Measurements from ENCODE around the gene STPG2. TPM values are rescaled to one million over a fixed set of nuclear protein-coding genes. Genes with fewer than 3 reads are reported as not detected.

Gene STPG2
- total and polyA plus RNA-seq, 5 donors, result 0.26 to 0.74 (median 0.40) TPM; not detected in 2

DNA sequence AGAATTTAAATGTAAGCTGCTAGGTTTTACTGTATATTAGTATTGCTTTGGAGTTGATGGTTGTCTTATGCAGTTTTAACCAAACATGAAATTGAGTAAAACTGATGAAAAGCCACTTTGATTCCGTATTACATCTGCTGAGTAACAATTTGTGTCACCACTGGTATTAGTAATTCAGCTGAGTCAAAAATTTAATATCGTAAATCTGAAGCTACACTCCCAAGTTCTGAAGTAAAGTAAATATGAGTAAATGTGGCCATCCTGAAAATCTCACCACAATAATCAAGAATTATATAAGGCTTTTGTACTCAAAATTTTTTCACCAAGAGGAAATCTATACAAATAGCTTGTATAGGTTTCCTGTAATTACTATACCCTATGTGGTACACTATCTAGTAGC lies 142.3 kb downstream of the STPG2 start:
- no peak for DNase-seq
- Histone ChIP-seq H3K9me3 (ENCODE audit: control insufficient read depth, low read length) (no peaks in the 10 kb centered on the region), H3K4me3 (ENCODE audit: low read length) (no peak overlapping the region), H3K27ac (ENCODE audit: low read length) (no peak overlapping the region), H3K27me3 (ENCODE audit: control insufficient read depth, insufficient read depth) (no peaks in the 10 kb centered on the region), H3K4me1 (ENCODE audit: control insufficient read depth, insufficient read depth, low read length) (no peaks in the 10 kb centered on the region)
- no peak for ATAC-seq
- intact Hi-C loops (cut with DNase I), result no loop called here
- WGBS, result 84% methylated on average over 2 of the region's 2 CpGs

DNA sequence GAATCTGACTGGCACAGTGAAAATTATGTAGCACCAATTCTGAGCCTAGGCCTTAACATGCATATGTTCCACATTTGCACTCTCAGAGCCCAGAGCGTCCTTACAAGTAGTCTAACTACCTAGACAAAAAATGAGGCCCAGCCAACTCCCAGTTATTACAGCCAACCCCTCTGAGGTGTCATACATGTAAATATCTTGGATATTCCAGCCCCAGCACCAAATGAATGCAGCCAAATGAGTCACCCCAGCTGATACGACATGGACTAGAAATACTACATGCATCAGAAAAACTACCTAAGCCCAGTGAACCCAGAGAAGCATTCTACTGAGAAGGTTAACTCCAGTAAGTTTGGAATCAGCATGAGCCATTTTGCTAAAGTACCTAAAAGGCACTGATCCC lies 145.1 kb downstream of the STPG2 start:
- intact Hi-C loops (cut with DNase I), result no loop called here

DNA sequence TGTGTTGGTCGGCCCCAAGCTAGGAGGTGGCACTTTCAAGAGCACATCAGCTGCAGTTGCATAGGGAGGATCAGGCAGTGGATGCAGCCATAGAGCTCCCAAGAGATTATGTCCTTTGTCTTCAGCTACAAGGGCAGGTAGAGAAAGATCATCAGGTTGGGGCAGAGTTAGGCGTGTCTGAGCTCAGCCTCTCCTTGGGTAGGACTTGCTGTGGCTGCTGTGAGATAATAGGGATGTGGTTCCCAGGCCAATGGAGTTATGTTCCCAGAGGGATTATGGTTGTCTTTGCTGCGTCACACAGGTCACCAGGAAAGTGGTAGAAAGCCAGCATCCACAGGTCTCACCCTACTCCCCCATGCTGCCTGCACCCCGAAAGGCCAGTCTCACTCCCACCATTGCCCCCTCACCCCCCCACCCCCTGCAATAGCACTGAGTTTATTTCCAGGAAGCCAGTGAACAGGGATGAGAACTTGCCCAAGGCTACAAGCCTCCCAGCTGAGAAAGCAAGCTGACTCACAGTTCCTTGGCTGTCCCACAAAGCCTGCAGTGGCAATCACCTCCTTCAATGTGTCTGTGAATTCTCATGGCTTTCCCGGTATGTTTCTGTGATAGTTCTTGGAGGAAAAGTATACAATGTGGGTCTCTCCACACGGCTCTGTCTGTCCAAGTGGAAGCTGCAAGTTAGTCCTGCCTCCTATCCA lies 148.4 kb downstream of the STPG2 start:
- Histone ChIP-seq H3K27me3 (ENCODE audit: control insufficient read depth, insufficient read depth) (no peaks in the 10 kb centered on the region), H3K9me3 (ENCODE audit: control insufficient read depth, low read length) (no peaks in the 10 kb centered on the region), H3K4me1 (ENCODE audit: control insufficient read depth, insufficient read depth, low read length) (no peaks in the 10 kb centered on the region), H3K4me3 (ENCODE audit: low read length) (no peak overlapping the region), H3K27ac (ENCODE audit: low read length) (no peak overlapping the region)
- DNase-seq, result no peak
- WGBS, result 85% methylated on average over 6 of the region's 6 CpGs
- ATAC-seq, result no peak
- intact Hi-C loops (cut with DNase I), result no loop called here

More for the DNA sequence above, 145.1 kb downstream of the STPG2 start:
- WGBS, result 76% methylated on average over 2 of the region's 2 CpGs
- ATAC-seq (no peak), DNase-seq (no peak)
- Histone ChIP-seq H3K9me3 (ENCODE audit: control insufficient read depth, low read length) (no peaks in the 10 kb centered on the region), H3K4me1 (ENCODE audit: control insufficient read depth, insufficient read depth, low read length) (no peaks in the 10 kb centered on the region), H3K27ac (ENCODE audit: low read length) (no peak overlapping the region), H3K4me3 (ENCODE audit: low read length) (no peak overlapping the region), H3K27me3 (ENCODE audit: control insufficient read depth, insufficient read depth) (no peaks in the 10 kb centered on the region)

DNA sequence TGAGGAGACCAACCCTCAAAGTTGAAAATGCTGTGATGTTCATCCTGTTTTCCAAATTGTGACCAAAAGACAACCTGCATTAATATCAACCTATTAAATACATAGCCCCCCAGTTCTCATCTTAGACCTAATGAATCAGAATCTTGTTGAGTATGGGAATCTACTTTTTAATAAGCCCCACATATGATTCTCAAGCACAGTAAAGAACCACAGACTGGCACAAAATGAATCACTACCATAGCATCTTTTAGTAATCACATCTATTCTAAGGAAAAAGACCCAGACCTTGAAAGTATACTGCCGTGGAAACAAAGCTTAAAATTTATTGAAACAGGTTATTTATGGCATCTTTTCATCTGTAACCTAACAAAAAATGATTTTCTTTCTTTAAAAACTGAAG lies 152.9 kb downstream of the STPG2 start:
- WGBS, result 68% methylated on average over 1 of the region's 1 CpG
- Histone ChIP-seq H3K27me3 (ENCODE audit: control insufficient read depth, insufficient read depth) (no peaks in the 10 kb centered on the region), H3K9me3 (ENCODE audit: control insufficient read depth, low read length) (no peaks in the 10 kb centered on the region), H3K27ac (ENCODE audit: low read length) (no peak overlapping the region), H3K4me1 (ENCODE audit: control insufficient read depth, insufficient read depth, low read length) (no peaks in the 10 kb centered on the region), H3K4me3 (ENCODE audit: low read length) (no peak overlapping the region)
- no peak for ATAC-seq
- intact Hi-C loops (cut with DNase I), result no loop called here
- no peak for DNase-seq

DNA sequence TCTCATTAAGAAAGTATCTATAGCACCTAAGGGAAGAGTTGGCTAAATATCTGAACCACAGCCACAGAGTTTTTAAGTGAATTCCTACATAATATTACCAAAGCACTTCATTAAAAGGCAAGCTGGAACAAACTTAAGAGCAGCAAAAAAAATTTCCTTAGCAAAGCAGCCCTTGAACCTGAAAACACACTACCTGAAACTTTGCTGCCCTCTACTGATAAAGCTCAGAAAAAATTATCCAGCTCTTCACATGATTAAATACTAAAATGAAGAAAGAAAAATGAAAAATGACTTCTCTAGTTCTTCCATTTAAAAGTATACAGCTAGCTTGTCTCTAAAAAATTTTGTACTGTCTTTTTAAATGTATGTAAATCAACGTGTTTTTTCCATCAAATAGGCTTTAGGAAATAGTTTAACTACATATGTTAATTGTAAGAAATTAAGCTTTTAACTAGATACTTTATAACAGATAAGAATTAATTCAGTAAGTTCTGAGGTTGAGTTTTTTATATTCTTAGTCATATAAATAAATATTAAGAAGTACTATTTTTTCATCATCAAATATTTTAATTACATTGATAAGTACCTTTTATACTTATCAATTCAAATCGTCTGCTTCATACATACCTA lies 156.1 kb downstream of the STPG2 start:
- ATAC-seq (no peak), DNase-seq (no peak)
- WGBS, result 38% methylated on average over 2 of the region's 2 CpGs
- H3K9me3 ChIP-seq (ENCODE audit: control insufficient read depth, low read length), result no peaks in the 10 kb centered on the region
- no peak overlapping the region for H3K27ac ChIP-seq (ENCODE audit: low read length)
- no peaks in the 10 kb centered on the region for H3K27me3 ChIP-seq (ENCODE audit: control insufficient read depth, insufficient read depth)
- H3K4me3 ChIP-seq (ENCODE audit: low read length), result no peak overlapping the region
- no peaks in the 10 kb centered on the region for H3K4me1 ChIP-seq (ENCODE audit: control insufficient read depth, insufficient read depth, low read length)
- intact Hi-C loops (cut with DNase I), result no loop called here

DNA sequence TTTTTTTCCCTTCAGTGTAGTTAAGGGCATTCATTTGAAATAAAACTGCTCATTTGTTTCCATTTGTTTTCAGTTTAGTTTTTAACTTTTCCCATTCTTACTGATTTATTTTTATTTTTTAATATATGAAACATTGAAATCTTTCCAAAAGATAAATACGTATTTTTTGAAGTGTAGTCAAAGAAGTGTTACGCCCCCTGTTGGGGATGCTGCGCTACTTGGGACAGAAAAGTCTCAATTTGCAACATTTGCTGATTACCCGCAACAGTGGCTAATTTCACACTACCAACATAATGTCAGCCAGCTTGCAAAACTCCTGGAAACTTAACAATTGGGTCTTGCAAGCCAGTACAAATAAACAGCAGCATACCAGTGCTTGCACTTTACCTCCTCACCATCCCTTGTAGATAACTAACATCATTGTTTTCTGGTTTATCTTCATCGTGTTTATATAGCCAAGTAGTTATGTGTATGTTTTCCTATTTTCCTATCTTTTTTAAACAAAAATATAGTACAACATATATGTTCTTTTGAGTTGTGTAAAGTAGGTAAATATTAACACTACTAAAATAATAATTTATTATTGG lies 158.6 kb downstream of the STPG2 start:
- Histone ChIP-seq H3K27ac (ENCODE audit: low read length) (no peak overlapping the region), H3K9me3 (ENCODE audit: control insufficient read depth, low read length) (no peaks in the 10 kb centered on the region), H3K4me3 (ENCODE audit: low read length) (no peak overlapping the region), H3K27me3 (ENCODE audit: control insufficient read depth, insufficient read depth) (no peaks in the 10 kb centered on the region), H3K4me1 (ENCODE audit: control insufficient read depth, insufficient read depth, low read length) (no peaks in the 10 kb centered on the region)
- DNase-seq (no peak), ATAC-seq (no peak)
- WGBS, result 65% methylated on average over 5 of the region's 5 CpGs
- intact Hi-C loops (cut with DNase I), result no loop called here

DNA sequence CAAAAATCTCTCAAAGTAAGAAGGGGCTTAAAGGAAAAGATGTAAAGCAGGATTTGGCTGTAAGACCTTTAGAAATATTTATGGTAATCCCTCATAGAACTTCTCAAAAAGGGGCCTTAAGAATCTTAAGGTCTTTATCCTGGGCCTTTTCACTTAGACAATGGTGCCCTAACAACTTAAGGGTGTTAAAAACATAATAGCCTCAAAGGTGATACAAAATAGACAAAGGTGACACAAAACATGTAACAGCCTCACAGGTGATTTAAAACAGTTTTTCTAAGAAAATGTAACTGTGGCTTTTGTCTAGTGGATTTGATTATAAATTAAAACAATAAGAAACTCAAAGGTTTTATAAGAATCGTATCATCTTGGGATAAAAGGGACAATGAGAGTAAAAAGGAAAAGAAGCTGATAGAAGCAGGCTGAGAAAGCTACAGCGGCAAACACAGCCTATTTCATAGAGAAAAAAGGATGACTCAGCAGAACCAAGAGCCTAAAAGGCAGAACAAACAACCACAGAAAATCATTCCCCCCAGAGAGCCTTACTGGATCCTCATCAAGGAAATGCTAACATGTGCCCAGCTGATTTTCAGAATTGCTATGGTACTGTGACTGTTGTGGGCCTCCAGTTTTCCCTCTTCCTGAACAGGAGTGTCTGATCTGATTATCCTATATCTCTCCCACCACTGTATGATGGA lies 164.3 kb downstream of the STPG2 start:
- intact Hi-C loops (cut with DNase I), result no loop called here
- 88% methylated on average over 2 of the region's 2 CpGs for WGBS
- no peak overlapping the region for H3K27ac ChIP-seq (ENCODE audit: low read length)
- H3K9me3 ChIP-seq (ENCODE audit: control insufficient read depth, low read length), result no peaks in the 10 kb centered on the region
- ATAC-seq (no peak), DNase-seq (no peak)
- no peaks in the 10 kb centered on the region for H3K4me1 ChIP-seq (ENCODE audit: control insufficient read depth, insufficient read depth, low read length)
- no peaks in the 10 kb centered on the region for H3K27me3 ChIP-seq (ENCODE audit: control insufficient read depth, insufficient read depth)
- H3K4me3 ChIP-seq (ENCODE audit: low read length), result no peak overlapping the region

DNA sequence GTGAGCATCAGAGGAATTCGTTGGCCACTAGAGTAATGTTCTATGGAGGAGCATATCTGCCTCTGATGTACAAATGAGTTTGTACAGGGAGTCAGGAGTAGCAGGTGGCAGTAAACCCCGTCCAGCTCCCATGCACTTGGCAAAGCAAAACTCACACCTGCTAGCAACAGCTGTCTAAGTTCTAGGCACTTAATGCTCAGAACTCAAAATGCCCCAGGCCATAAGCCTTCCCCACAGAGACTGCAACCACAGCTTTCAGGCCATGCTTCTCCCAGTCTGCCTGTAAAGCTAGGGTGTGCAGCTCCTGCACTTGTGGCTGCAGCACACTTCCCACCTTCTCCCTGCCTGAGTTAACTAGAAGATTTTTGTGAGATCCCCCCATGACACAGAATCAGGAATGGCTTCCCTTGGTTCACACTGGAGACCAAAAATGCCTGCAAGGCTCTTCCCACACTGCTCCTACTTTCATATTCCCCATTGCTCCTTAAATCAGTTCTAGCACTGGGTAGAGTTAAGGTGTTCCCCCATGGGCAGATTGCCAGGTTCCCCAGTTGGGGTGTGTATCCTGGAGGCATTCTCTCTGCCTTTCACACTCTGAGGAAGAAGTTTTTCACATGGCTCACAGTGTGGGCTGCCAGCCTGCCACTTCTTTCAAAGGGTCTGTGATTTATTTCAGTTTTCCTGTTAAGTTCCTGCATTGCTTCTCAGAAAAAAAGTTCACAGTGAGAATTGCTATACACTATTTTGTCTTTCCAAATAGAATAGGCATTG lies 189.9 kb downstream of the STPG2 start:
- DNase-seq (no peak), ATAC-seq (no peak)
- intact Hi-C loops (cut with DNase I), result no loop called here
- WGBS, result 67% methylated on average over 2 of the region's 2 CpGs
- Histone ChIP-seq H3K4me3 (ENCODE audit: low read length) (no peak overlapping the region), H3K27ac (ENCODE audit: low read length) (no peak overlapping the region), H3K27me3 (ENCODE audit: control insufficient read depth, insufficient read depth) (no peaks in the 10 kb centered on the region), H3K4me1 (ENCODE audit: control insufficient read depth, insufficient read depth, low read length) (no peaks in the 10 kb centered on the region), H3K9me3 (ENCODE audit: control insufficient read depth, low read length) (no peaks in the 10 kb centered on the region)

DNA sequence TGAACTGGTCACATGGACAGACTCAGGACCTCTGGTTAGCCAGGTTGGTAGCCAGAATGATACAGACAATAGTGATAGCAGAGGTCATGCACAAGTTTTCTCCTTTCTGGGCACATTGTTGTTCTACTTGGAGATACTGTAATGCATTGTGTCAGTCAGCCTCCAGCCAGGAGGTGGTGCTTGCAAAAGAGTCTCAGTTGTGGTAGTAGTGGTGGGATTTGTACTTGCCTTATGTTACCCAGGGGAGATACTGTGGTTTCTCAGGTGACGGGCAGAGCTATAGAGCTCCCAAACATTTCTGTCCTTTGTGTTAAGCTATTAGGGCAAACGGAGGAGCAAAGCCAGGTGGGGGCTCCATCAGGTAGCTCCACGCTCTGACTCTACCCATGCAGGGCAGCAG lies 190.5 kb downstream of the STPG2 start:
- no peaks in the 10 kb centered on the region for H3K4me1 ChIP-seq (ENCODE audit: control insufficient read depth, insufficient read depth, low read length)
- no peak for DNase-seq
- no peak for ATAC-seq
- WGBS, result 70% methylated on average over 3 of the region's 3 CpGs
- no peak overlapping the region for H3K27ac ChIP-seq (ENCODE audit: low read length)
- intact Hi-C loops (cut with DNase I), result no loop called here
- no peaks in the 10 kb centered on the region for H3K27me3 ChIP-seq (ENCODE audit: control insufficient read depth, insufficient read depth)
- H3K4me3 ChIP-seq (ENCODE audit: low read length), result no peak overlapping the region
- no peaks in the 10 kb centered on the region for H3K9me3 ChIP-seq (ENCODE audit: control insufficient read depth, low read length)

DNA sequence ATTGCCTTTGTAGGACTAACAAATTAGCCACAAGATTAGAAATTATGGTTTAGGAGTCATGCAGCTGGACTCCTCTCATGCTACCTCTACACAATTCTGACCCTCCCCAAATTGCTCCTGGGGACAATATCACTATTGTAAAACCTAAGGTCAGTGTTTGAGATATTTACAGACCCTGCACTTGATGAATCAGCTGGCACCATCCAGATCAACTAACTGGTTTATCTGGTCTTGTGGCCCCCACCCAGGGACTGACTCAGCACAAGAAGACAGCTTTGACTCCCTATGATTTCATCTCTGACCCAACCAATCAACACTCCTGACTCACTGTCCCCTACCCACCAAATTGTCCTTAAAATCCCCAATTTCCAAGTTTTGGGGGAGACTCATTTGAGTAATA lies 192.4 kb downstream of the STPG2 start:
- H3K27me3 ChIP-seq (ENCODE audit: control insufficient read depth, insufficient read depth), result no peaks in the 10 kb centered on the region
- no peak overlapping the region for H3K27ac ChIP-seq (ENCODE audit: low read length)
- intact Hi-C loops (cut with DNase I), result no loop called here
- no peak for ATAC-seq
- DNase-seq, result no peak
- no peak overlapping the region for H3K4me3 ChIP-seq (ENCODE audit: low read length)
- no peaks in the 10 kb centered on the region for H3K4me1 ChIP-seq (ENCODE audit: control insufficient read depth, insufficient read depth, low read length)
- H3K9me3 ChIP-seq (ENCODE audit: control insufficient read depth, low read length), result no peaks in the 10 kb centered on the region

DNA sequence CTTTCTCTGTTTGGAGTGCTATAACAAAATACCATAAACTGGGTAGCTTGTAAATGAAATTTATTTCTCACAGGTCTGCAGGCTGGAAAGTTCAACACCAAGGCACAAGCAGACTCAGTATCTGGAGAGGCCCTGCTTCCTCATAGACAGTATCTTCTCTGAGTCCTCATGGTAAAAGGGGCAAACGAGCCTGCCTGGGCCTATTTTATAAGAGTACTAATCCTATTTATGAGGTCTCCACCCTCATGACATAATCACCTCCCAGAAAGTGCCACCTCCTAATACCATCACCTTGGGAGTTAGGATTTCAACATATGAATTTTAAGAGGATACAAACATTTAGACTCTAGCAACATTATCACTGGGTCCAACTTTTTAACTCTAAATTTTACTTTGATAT lies 200.3 kb downstream of the STPG2 start:
- Histone ChIP-seq H3K27ac (ENCODE audit: low read length) (no peak overlapping the region), H3K9me3 (ENCODE audit: control insufficient read depth, low read length) (peaks cover 2% of the 10 kb centered on the region), H3K4me3 (ENCODE audit: low read length) (no peak overlapping the region), H3K27me3 (ENCODE audit: control insufficient read depth, insufficient read depth) (no peaks in the 10 kb centered on the region), H3K4me1 (ENCODE audit: control insufficient read depth, insufficient read depth, low read length) (no peaks in the 10 kb centered on the region)
- intact Hi-C loops (cut with DNase I), result no loop called here
- ATAC-seq, result no peak
- WGBS, result 52% methylated on average over 1 of the region's 1 CpG
- DNase-seq, result no peak

All from right cardiac atrium (tissue), 5 donors.